Panc1 (cell line): ENCODE data around the gene LARP4B. TPM values are rescaled to one million over a fixed set of nuclear protein-coding genes. Genes with fewer than 3 reads are reported as not detected.

Experiments used
- ATAC-seq: fragments of 200-7000 bp; cut with Tn5 transposase; 2 replicates; pipeline ENCODE4 v1.9.1; 2020; ENCODE audit warnings: mild to moderate bottlenecking, moderate library complexity
- BruUV-seq: library from RNA; stranded (reverse); fragments of 400-500 nt; replicated peaks from 2 replicates; lab custom pipeline; 2021; lab: Mats Ljungman, UMichigan
- CTCF ChIA-PET: fragments of 300-600 bp; sonication (Branson Sonifier 250); formaldehyde crosslinking; loops from one replicate; lab custom pipeline; 2022; ENCODE audit warnings: antibody characterized with exemption; lab: Charles Lee
- POLR2A ChIA-PET: fragments of 300-600 bp; sonication (Branson Sonifier 250); formaldehyde crosslinking; loops from one replicate; lab custom pipeline; 2022; ENCODE audit warnings: antibody characterized with exemption; lab: Charles Lee
- DNase-seq: peaks from one replicate; pipeline ENCODE4 v3.0.0-alpha.2; 2010; ENCODE audit warnings: low read depth, low spot score
- H3K27ac ChIP-seq: 2 replicates; pipeline ENCODE4 v1.5.1; 2011; ENCODE audit warnings: mild to moderate bottlenecking, low read length, inconsistent platforms
- H3K27me3 ChIP-seq: fragments of 200-500 bp; sonication (Bioruptor generic); 2 replicates; pipeline ENCODE4 v1.6.0; 2014; ENCODE audit warnings: low read length, inconsistent platforms; ENCODE audit not compliant: control insufficient read depth, insufficient read depth
- H3K36me3 ChIP-seq: fragments of 200-500 bp; sonication (Bioruptor generic); 2 replicates; pipeline ENCODE4 v1.5.1; 2014; ENCODE audit warnings: inconsistent platforms, mild to moderate bottlenecking, low read length, moderate library complexity; ENCODE audit not compliant: control insufficient read depth, insufficient read depth
- H3K4me1 ChIP-seq: 2 replicates; pipeline ENCODE4 v1.5.1; 2011; ENCODE audit warnings: inconsistent platforms, mild to moderate bottlenecking, low read length, moderate library complexity; ENCODE audit not compliant: control insufficient read depth, insufficient read depth
- H3K4me3 ChIP-seq, 2 experiments: 2 replicates each; pipeline ENCODE4 v1.5.1; 2011 to 2012; ENCODE audit warnings: low read depth in 2 of 2, low read length in 2 of 2, mild to moderate bottlenecking in 2 of 2, inconsistent platforms in 1 of 2, moderate library complexity in 1 of 2
- H3K9me3 ChIP-seq: fragments of 200-500 bp; sonication (Bioruptor generic); 2 replicates; pipeline ENCODE4 v1.5.1; 2014; ENCODE audit warnings: low read depth, mild to moderate bottlenecking, inconsistent platforms, low read length, moderate library complexity; ENCODE audit not compliant: control insufficient read depth, insufficient read depth
- POLR2AphosphoS5 ChIP-seq: IDR thresholded peaks from 2 replicates; pipeline ENCODE4 v1.6.1; 2012; ENCODE audit warnings: mild to moderate bottlenecking, low read depth, low read length, moderate library complexity
- SIN3A ChIP-seq: IDR thresholded peaks from 2 replicates; pipeline ENCODE4 v1.6.1; 2012; ENCODE audit warnings: low read depth, mild to moderate bottlenecking, low read length, moderate library complexity, borderline replicate concordance; ENCODE audit not compliant: insufficient read depth
- TCF7L2 ChIP-seq: IDR thresholded peaks from 2 replicates; pipeline ENCODE4 v1.6.1; 2011; ENCODE audit warnings: mild to moderate bottlenecking, low read depth, low read length, inconsistent platforms
- in situ Hi-C: cut with HindIII; loops from 2 replicates; pipeline ENCODE4 v1.10.0; 2016; ENCODE audit warnings: low sequenced_read_pairs, low pct_unique_long_range_greater_than_20kb
- intact Hi-C: fragments of 100-400 bp; cut with micrococcal nuclease; formaldehyde crosslinking; loops from one replicate; pipeline ENCODE4 v1.10.0; 2022; ENCODE audit not compliant: unreplicated experiment
- total RNA-seq: library from RNA; stranded (reverse); gene quantifications from one replicate; pipeline ENCODE4 v1.2.1, GENCODE V29; 2021; ENCODE audit not compliant: unreplicated experiment
- TF ChIP-seq, protein P1 (sequence below), 2 experiments: IDR thresholded peaks; 2 replicates each; pipeline ENCODE4 v1.6.1; 2011 to 2012; ENCODE audit warnings: low read depth in 2 of 2, control low read depth in 1 of 2, low read length in 1 of 2, mild to moderate bottlenecking in 1 of 2, moderate library complexity in 1 of 2; ENCODE audit not compliant: insufficient read depth in 1 of 2
- TF ChIP-seq, protein P2 (sequence below): fragments of 450-650 bp; IDR thresholded peaks from 2 replicates; pipeline ENCODE4 v1.5.1; 2017; ENCODE audit warnings: mild to moderate bottlenecking

LARP4B gene
- total RNA-seq, 1 experiment from 2014 or later: 87.0 TPM

DNA sequence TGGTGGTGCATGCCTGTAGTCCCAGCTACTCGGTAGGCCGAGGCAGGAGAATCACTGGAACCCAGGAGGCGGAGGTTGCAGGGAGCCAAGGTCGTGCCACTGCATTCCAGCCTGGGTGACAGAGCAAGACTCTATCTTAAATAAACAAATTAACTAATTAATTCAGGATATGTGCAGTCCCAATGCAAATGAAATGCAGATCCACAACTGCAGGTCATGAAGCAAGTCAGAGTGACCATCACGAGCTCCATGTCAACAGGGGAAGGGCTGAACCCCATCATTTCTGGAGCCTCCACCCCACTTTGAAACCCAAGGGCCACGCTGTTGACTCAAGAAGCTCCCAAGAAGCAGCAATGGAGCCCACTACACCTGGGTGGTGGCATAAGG lies 115.4 kb downstream of the LARP4B start:
- intact Hi-C loops: no loop called here
- BruUV-seq: no TSS peak
- in situ Hi-C loops: no loop called here
- Histone ChIP-seq H3K27ac (no peak overlapping the region), H3K9me3 (no peaks in the 10 kb centered on the region), H3K4me1 (no peaks in the 10 kb centered on the region), H3K36me3 (peaks cover 16% of the 10 kb centered on the region), H3K27me3 (no peaks in the 10 kb centered on the region), H3K4me3 (no peak overlapping the region)
- ChIA-PET POLR2A (no interaction called here), CTCF (no interaction called here)
- no peak for ATAC-seq
- DNase-seq: no peak
- TF ChIP-seq TCF7L2: no peak
- TF ChIP-seq SIN3A: no peak
- TF ChIP-seq, protein P1, sequence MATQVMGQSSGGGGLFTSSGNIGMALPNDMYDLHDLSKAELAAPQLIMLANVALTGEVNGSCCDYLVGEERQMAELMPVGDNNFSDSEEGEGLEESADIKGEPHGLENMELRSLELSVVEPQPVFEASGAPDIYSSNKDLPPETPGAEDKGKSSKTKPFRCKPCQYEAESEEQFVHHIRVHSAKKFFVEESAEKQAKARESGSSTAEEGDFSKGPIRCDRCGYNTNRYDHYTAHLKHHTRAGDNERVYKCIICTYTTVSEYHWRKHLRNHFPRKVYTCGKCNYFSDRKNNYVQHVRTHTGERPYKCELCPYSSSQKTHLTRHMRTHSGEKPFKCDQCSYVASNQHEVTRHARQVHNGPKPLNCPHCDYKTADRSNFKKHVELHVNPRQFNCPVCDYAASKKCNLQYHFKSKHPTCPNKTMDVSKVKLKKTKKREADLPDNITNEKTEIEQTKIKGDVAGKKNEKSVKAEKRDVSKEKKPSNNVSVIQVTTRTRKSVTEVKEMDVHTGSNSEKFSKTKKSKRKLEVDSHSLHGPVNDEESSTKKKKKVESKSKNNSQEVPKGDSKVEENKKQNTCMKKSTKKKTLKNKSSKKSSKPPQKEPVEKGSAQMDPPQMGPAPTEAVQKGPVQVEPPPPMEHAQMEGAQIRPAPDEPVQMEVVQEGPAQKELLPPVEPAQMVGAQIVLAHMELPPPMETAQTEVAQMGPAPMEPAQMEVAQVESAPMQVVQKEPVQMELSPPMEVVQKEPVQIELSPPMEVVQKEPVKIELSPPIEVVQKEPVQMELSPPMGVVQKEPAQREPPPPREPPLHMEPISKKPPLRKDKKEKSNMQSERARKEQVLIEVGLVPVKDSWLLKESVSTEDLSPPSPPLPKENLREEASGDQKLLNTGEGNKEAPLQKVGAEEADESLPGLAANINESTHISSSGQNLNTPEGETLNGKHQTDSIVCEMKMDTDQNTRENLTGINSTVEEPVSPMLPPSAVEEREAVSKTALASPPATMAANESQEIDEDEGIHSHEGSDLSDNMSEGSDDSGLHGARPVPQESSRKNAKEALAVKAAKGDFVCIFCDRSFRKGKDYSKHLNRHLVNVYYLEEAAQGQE (IDR thresholded peaks at IDR 0.05; ENCODE audit: insufficient read depth in 1 of 2, low read depth in 2 of 2, low read length in 1 of 2): no peak
- TF ChIP-seq POLR2AphosphoS5: no peak
- TF ChIP-seq, protein P2, sequence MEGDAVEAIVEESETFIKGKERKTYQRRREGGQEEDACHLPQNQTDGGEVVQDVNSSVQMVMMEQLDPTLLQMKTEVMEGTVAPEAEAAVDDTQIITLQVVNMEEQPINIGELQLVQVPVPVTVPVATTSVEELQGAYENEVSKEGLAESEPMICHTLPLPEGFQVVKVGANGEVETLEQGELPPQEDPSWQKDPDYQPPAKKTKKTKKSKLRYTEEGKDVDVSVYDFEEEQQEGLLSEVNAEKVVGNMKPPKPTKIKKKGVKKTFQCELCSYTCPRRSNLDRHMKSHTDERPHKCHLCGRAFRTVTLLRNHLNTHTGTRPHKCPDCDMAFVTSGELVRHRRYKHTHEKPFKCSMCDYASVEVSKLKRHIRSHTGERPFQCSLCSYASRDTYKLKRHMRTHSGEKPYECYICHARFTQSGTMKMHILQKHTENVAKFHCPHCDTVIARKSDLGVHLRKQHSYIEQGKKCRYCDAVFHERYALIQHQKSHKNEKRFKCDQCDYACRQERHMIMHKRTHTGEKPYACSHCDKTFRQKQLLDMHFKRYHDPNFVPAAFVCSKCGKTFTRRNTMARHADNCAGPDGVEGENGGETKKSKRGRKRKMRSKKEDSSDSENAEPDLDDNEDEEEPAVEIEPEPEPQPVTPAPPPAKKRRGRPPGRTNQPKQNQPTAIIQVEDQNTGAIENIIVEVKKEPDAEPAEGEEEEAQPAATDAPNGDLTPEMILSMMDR: no peak

GRCh38 chr10:815338-816090 lies 116.0 kb downstream of the LARP4B start:
- no peak for TF ChIP-seq POLR2AphosphoS5
- no peak for TF ChIP-seq SIN3A
- TF ChIP-seq TCF7L2: no peak
- H3K27me3 ChIP-seq: no peaks in the 10 kb centered on the region
- POLR2A ChIA-PET: no interaction called here
- in situ Hi-C loops: no loop called here
- CTCF ChIA-PET: no interaction called here
- no peak overlapping the region for H3K27ac ChIP-seq
- H3K4me1 ChIP-seq: no peaks in the 10 kb centered on the region
- no peak overlapping the region for H3K4me3 ChIP-seq
- H3K36me3 ChIP-seq: peaks cover 18% of the 10 kb centered on the region
- no peak for DNase-seq
- no TSS peak for BruUV-seq
- no peaks in the 10 kb centered on the region for H3K9me3 ChIP-seq
- intact Hi-C loops: no loop called here
- no peak for ATAC-seq

DNA sequence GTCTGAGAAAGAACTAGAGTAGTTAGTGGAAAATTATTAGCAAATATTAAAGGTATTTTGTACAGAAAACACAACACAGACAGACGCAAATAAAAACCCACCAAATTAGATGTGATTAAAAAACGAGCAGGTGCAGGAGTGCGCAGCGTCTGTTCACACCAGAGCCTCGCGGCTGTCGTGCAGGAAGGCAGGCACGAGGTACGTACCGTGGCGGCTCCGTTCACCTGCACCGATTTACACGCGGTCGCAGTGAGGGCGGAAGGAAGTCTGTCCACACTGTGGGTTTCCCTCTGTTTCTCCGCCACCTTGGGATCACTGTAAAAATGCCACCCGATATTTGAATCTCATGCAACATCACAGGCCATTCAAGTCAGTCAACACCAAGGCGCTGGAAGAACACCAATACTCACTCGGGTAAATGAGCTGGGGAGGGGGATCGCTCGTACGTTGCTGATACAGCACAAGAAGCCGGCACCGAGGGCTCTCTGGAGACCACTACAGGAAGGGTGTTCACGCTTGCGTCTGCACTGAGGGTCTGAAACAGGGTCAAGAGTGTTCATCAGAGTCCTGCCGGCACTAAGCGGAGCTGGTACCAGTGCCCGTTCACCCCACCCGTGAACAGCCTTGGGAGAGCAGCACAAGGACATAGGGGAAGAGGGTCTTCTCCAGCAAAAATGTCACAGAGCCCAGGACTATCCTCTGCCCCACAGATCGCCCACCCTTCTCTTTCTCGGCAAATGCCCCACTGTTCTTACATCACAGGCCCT lies 116.8 kb downstream of the LARP4B start:
- Histone ChIP-seq H3K4me1 (no peaks in the 10 kb centered on the region), H3K36me3 (peaks cover 18% of the 10 kb centered on the region), H3K27ac (no peak overlapping the region), H3K27me3 (no peaks in the 10 kb centered on the region), H3K9me3 (no peaks in the 10 kb centered on the region), H3K4me3 (no peak overlapping the region)
- BruUV-seq: no TSS peak
- ATAC-seq (no peak), DNase-seq (no peak)
- ChIA-PET POLR2A (no interaction called here), CTCF (no interaction called here)
- TF ChIP-seq SIN3A (no peak), POLR2AphosphoS5 (no peak), TCF7L2 (no peak)
- TF ChIP-seq, protein P2: no peak
- TF ChIP-seq, protein P1 (IDR thresholded peaks at IDR 0.05; ENCODE audit: insufficient read depth in 1 of 2, low read depth in 2 of 2, low read length in 1 of 2): no peak
- intact Hi-C loops: no loop called here
- in situ Hi-C loops: no loop called here
